Measurements from ENCODE around the gene SP7.

The SP7 gene

GRCh38 chr12:53345486-53346188 is 9.5 kb upstream of the SP7 start:
- Histone ChIP-seq H3K36me3 (ENCODE audit: low read depth) (no peaks in the 10 kb centered on the region), H3K4me1 (ENCODE audit: insufficient read depth, poor library complexity, severe bottlenecking) (no peaks in the 10 kb centered on the region), H3K9me3 (ENCODE audit: severe bottlenecking) (no peaks in the 10 kb centered on the region), H3K27me3 (ENCODE audit: insufficient read depth, poor library complexity, severe bottlenecking) (no peaks in the 10 kb centered on the region), H3K27ac (ENCODE audit: poor library complexity, severe bottlenecking) (no peak overlapping the region), H3K4me3 (ENCODE audit: severe bottlenecking) (peak overlapping the region; percentile 41)
- TF ChIP-seq CTCF (IDR thresholded peaks at IDR 0.05; ENCODE audit: poor library complexity, severe bottlenecking) = peak; percentile 11
- DNase-seq (ENCODE audit: low spot score) (no peak), ATAC-seq (ENCODE audit: low read depth) (no peak)

DNA sequence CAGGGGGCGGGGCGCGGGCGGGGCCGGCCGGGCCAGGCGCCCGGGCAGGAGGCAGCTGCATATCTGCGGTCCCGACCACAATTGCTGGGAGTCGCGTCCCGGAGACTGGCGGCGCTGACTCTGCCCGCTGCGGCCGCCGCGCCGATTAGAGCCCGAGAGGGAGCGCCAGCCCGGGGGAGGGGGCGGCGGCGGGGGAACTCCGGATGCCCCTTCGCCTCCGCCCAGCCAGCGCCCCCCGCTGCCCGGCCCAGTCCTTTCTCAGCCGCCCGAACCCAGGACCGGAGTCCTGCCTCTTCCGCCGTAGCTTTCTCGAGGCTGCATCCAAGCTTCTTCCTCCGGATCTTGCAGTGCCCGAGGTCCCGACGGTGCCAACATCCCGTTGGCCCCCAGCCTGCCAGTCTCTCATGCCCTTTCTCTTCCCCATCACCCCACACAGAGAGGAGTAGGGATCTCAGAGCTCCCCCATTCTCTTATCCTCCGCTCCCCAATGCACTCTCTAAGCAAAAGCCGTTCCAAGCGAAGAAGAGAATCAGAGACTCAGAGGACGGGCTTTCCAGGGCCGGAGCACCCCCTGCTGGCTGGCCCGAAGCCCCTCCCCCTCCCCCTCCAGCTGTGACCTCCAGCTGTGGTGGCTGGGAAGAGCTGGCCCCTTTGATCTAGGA is 8.8 kb upstream of the SP7 start:
- peak; percentile 55 for TF ChIP-seq CTCF (IDR thresholded peaks at IDR 0.05; ENCODE audit: poor library complexity, severe bottlenecking)
- Histone ChIP-seq H3K4me1 (ENCODE audit: insufficient read depth, poor library complexity, severe bottlenecking) (no peaks in the 10 kb centered on the region), H3K36me3 (ENCODE audit: low read depth) (no peaks in the 10 kb centered on the region), H3K9me3 (ENCODE audit: severe bottlenecking) (no peaks in the 10 kb centered on the region), H3K27ac (ENCODE audit: poor library complexity, severe bottlenecking) (no peak overlapping the region), H3K27me3 (ENCODE audit: insufficient read depth, poor library complexity, severe bottlenecking) (no peaks in the 10 kb centered on the region), H3K4me3 (ENCODE audit: severe bottlenecking) (peak overlapping the region; percentile 41)
- ATAC-seq (ENCODE audit: low read depth) = peak; percentile 66
- no peak for DNase-seq (ENCODE audit: low spot score)

GRCh38 chr12:53344487-53344823 is 8.3 kb upstream of the SP7 start:
- no peak for TF ChIP-seq CTCF (IDR thresholded peaks at IDR 0.05; ENCODE audit: poor library complexity, severe bottlenecking)
- no peaks in the 10 kb centered on the region for H3K4me1 ChIP-seq (ENCODE audit: insufficient read depth, poor library complexity, severe bottlenecking)
- ATAC-seq (ENCODE audit: low read depth) = no peak
- H3K27ac ChIP-seq (ENCODE audit: poor library complexity, severe bottlenecking) = no peak overlapping the region
- no peaks in the 10 kb centered on the region for H3K9me3 ChIP-seq (ENCODE audit: severe bottlenecking)
- no peaks in the 10 kb centered on the region for H3K36me3 ChIP-seq (ENCODE audit: low read depth)
- no peak for DNase-seq (ENCODE audit: low spot score)
- H3K4me3 ChIP-seq (ENCODE audit: severe bottlenecking) = no peak overlapping the region
- H3K27me3 ChIP-seq (ENCODE audit: insufficient read depth, poor library complexity, severe bottlenecking) = no peaks in the 10 kb centered on the region

DNA sequence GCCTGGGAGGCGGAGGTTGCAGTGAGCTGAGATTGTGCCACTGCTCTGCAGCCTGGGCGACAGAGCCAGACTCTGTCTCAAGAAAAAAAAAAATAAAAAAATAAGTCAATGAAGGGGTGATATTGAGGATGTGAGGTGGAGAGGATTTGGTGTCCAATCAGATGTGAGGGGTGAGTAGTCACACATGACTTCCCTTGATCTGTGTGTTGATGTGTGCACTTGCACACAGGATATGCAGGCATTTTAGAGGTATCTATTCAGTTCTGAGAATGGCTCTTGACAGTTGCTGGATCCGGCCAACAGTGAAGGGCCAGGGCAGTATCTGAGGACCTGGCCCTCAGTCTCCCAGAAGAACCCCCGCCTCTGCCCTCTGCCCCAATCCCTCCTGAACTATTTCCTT is 7.8 kb upstream of the SP7 start:
- no peak overlapping the region for H3K27ac ChIP-seq (ENCODE audit: poor library complexity, severe bottlenecking)
- H3K4me1 ChIP-seq (ENCODE audit: insufficient read depth, poor library complexity, severe bottlenecking) = no peaks in the 10 kb centered on the region
- DNase-seq (ENCODE audit: low spot score) (no peak), ATAC-seq (ENCODE audit: low read depth) (no peak)
- no peak for TF ChIP-seq CTCF (IDR thresholded peaks at IDR 0.05; ENCODE audit: poor library complexity, severe bottlenecking)
- H3K4me3 ChIP-seq (ENCODE audit: severe bottlenecking) = no peak overlapping the region
- H3K9me3 ChIP-seq (ENCODE audit: severe bottlenecking) = no peaks in the 10 kb centered on the region
- no peaks in the 10 kb centered on the region for H3K36me3 ChIP-seq (ENCODE audit: low read depth)
- H3K27me3 ChIP-seq (ENCODE audit: insufficient read depth, poor library complexity, severe bottlenecking) = no peaks in the 10 kb centered on the region

- Histone ChIP-seq H3K27ac (ENCODE audit: poor library complexity, severe bottlenecking) (no peak overlapping the region), H3K9me3 (ENCODE audit: severe bottlenecking) (no peaks in the 10 kb centered on the region), H3K36me3 (ENCODE audit: low read depth) (no peaks in the 10 kb centered on the region), H3K4me1 (ENCODE audit: insufficient read depth, poor library complexity, severe bottlenecking) (no peaks in the 10 kb centered on the region), H3K27me3 (ENCODE audit: insufficient read depth, poor library complexity, severe bottlenecking) (no peaks in the 10 kb centered on the region), H3K4me3 (ENCODE audit: severe bottlenecking) (no peak overlapping the region)
- ATAC-seq (ENCODE audit: low read depth) (no peak), DNase-seq (ENCODE audit: low spot score) (no peak)
- TF ChIP-seq CTCF (IDR thresholded peaks at IDR 0.05; ENCODE audit: poor library complexity, severe bottlenecking) = no peak
These were observed 7.3 kb upstream of the SP7 start for GRCh38 chr12:53343449-53343848.

All from RWPE2 (cell line).